ENCODE results near the gene ASTN2.

- no peak for TF ChIP-seq EZH2 (IDR thresholded peaks at IDR 0.05; ENCODE audit: borderline replicate concordance, low read length)
- TF ChIP-seq CTCF (IDR thresholded peaks at IDR 0.05; ENCODE audit: low read length) = no peak
These were observed 717.5 kb downstream of the ASTN2 start for GRCh38 chr9:116697362-116697761.

Measured in OCI-LY1 (cell line).